ENCODE measurements around the gene CFAP58. TPM values are rescaled to one million over a fixed set of nuclear protein-coding genes. Genes with fewer than 3 reads are reported as not detected.

CFAP58 gene
- total RNA-seq, 1 donor from 2014 or later, result 2.2 TPM

DNA sequence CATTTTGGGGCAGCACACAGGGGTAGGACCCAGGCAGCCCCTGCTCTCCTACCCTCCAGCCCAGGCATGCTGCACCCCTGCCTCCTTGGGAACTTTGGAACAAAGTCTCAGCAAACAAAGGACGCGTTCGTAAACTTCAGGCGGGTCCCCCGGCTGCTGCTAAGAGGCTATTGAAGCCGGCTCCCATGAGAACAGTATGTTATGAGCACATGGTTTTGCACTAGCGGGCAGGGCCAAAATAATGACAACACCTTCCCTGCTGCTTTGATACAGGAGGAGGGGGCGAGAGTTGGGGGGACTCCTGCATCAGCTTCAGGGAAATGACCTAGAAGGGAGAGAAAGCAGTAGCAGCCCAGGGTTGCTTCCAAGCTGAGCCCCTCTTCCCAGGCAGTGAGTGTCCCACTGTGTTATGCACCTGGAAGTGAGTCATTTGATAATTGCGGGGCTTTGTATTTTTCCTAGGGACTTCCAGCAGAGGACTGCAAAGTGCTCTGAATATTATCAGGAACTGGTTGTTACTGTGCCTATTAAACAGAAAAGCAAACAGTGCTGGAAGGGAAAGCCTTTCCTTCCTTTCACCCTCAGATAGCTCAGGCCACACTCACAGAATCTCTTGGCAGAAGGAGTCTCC, 22.3 kb upstream of the CFAP58 start:
- DNase-seq (peak; percentile 64), ATAC-seq (ENCODE audit: poor library complexity) (peak; percentile 62)
- intact Hi-C loops (cut with DNase I), result no loop called here

DNA sequence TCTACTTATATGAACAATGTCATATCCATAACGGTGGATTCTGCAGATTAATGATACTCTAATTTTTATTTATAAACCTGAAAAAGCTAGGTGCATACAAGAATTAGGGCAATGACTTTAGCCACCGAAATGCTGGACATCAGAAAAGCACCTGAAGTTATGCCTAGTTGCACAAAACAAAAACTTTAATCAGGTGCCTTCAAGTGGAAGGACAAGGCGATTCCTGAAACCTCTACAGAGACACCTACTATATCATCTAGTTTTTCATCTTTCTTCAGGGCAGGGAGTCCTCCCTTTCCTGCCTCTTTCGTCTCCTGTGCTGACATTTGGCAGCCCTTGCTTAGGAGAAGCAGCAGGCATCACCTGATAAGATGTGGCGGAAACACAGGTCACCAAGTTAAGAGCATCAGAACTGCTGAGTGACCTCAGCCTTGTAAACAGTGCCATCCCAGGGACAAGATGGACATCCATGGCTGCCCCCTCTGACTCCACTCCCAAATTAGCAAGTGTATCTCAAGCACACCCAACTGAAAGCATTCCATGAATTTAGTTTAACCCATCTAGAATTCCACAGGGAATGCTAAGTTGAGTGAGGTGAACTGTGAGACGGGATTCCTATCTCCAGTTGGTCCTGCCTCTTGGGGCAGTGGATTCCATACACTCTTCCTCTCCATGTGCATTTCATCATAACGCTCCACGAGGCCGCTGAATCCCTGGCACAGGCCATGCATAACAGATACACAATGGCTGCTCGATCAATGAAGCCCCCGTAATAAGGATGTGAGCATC, 21.2 kb upstream of the CFAP58 start:
- intact Hi-C loops (cut with DNase I), result no loop called here
- no peak for DNase-seq
- peak; percentile 35 for ATAC-seq (ENCODE audit: poor library complexity)

DNA sequence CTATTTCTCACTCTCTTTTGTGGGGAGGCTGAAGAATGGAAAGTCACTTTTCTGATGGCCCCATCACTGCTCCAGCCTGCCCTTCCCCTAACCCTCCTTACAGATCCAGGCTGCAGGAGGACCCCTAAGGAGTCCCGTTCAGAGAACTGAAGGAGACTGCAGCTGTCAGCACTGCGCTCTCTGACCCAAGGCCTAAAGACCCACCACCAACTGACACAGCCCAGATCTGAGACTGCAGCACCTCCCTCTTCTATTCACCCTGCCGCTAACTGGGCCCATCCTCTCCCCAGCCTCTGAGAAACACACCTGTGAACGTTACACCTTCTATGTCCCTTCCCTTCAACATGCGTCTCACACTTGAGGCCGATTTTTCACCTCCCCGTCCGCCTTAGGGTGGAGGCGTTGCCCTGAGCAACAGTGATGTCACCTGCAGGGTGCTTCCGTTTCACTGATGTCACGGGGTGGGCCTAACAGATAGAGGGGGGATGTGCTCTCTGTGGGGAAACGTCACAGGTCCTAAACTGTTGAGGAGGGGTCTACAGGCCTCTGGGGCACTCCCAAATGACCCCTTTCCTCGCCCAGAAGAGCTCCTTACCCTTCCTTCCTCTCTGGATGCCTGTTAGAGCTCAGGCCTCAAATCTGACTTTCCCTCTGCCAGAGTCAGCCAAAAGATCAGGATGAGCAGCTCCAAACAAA, 20.5 kb upstream of the CFAP58 start:
- no peak for ATAC-seq (ENCODE audit: poor library complexity)
- no peak for DNase-seq
- intact Hi-C loops (cut with DNase I), result no loop called here

DNA sequence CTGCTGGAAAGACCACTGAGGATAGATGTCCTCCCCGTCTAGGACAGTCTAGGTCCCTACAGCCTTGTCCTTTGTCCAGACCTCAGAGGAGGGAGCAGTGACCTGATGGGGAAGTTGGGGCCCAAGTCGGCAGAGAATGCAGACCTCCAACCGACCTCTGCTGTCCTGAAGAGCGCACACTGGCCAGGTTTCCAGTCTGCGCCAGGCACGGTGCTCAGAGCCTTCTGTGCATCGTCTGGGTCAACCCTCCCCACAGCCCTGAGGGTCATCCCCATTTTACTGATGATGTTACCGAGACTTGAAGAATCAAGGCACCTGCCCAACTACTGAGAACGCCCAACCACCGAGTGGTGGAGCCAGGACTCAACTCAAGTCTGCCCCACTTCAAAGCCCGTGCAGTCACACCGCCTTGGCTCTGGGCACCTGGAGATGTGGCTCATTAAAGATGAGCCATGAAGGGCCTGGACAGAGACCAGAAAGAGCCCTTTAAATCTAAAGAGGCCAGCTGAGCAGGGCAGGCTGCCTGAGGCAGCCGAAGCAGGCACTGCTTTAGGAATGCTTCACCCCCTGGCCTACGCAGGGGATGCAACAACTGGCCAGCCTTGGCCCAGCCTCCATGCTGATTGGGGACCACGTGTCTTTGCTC, 19.8 kb upstream of the CFAP58 start:
- intact Hi-C loops (cut with DNase I), result no loop called here
- DNase-seq, result no peak

DNA sequence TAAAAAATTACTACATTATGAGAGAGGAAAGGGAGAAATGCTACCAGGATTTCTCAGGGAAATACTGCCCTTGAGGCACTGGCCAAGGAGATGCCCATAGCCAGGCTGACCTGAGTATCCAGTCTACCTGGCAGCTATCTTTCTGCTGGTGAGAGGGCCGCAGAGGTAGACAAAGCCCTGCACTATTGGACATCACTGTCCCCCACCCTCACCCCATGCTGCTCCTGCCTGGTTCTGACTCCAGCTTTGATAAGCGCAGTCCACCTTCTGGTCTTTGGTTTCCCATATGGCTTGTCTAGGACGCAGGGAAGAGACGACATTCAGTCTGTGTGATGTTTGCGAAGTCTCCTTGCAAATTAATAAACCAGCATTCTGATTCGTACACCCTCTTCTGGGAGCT, 19.1 kb upstream of the CFAP58 start:
- intact Hi-C loops (cut with DNase I), result no loop called here
- no peak for DNase-seq
- no peak for ATAC-seq (ENCODE audit: poor library complexity)

More for the DNA sequence above, 19.8 kb upstream of the CFAP58 start:
- no peak for ATAC-seq (ENCODE audit: poor library complexity)

DNA sequence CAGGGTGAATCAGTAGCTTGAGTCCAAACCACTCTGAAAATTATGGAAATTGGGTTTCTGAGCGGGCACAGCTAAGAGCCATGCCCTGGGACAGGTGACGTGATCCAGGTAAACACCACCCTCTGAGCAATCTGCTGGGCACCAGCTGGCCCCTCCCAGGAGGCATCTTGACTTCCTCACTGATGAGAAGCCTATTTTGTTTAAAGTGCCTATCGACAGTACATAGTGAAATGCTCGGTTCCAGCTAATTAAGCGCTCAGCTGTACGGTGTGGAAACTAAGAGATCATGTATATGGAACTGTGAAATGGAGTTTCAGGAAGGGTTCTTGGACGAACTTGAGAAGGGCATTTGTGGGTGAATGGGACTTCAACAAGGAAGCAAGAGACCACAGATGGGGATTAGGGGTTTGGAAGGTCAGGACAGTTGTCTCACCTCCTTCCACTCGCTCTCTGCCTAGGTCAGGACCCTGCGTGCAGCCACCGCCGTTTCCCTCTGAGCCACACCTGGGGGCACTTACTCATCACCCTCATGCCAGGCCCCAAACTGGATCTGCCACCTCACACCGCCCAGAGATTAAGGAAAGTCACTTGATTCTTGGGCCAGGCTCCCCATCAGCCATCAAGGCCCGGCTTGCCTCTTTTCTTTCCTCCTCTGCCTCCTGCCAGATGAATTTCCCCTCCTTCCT, 18.5 kb upstream of the CFAP58 start:
- intact Hi-C loops (cut with DNase I), result loop anchor here (5.0 kb wide), 1 partner anchor 33 kb away; no protein-coding TSS in a partner anchor
- ATAC-seq (ENCODE audit: poor library complexity) (no peak), DNase-seq (no peak)

DNA sequence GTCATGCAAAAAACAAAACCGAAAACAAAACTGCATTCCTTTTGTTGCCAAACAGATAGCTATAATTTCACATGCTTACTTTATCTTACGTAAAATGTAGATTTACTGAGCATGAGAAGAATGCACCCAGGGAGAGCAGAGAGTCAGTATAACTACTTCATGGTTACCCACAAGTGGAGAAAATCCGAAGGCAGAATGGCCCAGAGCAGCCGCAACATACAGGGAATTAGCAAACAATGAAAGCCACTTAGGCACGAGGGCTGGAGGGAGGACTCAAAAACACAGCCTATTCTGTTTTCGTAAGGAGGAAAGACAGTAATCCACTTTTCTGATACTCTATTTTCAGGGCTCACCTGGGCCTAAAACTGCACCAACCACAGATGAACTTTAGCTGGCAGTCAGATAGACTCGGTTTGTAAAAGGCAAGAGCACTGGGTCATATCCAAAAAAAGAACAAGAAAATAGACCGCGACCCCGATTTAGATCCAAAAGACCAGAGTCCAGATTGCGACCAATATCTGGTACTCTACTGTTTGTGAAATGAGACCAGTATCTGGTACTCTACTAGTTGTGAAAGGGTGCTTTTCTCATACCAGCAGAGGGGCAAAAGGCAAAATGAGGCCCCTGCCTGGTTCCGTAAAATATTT, 16.7 kb upstream of the CFAP58 start:
- ATAC-seq (ENCODE audit: poor library complexity) (no peak), DNase-seq (no peak)
- intact Hi-C loops (cut with DNase I), result loop anchor here (5.0 kb wide), 1 partner anchor 35 kb away; no protein-coding TSS in a partner anchor

DNA sequence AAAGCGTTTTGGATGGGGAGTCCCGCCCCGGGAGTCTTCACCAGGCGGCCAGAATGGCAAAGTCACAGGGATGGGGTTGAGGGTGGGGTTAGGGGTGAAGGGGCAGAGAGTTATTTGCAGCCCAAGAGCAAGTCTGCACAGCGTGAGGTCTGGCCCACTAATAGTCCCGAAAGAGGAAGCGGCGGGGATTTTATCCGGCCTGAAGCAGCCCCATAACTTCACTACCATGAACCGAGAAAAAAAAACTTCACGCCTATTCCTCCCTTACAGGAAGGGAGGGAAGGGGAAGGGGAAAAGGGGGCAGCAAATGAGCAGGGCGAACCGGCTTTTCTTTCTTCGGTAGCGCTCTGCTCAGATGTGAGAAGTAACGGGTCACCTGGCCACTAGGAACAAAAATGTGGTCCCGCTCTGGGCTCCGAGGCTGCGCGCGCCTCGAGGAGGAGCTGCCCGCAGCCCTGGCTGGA, 16.1 kb upstream of the CFAP58 start:
- ATAC-seq (ENCODE audit: poor library complexity), result peak; percentile 34
- intact Hi-C loops (cut with DNase I), result loop anchor here (5.0 kb wide), 1 partner anchor 35 kb away; no protein-coding TSS in a partner anchor
- peak; percentile 65 for DNase-seq

DNA sequence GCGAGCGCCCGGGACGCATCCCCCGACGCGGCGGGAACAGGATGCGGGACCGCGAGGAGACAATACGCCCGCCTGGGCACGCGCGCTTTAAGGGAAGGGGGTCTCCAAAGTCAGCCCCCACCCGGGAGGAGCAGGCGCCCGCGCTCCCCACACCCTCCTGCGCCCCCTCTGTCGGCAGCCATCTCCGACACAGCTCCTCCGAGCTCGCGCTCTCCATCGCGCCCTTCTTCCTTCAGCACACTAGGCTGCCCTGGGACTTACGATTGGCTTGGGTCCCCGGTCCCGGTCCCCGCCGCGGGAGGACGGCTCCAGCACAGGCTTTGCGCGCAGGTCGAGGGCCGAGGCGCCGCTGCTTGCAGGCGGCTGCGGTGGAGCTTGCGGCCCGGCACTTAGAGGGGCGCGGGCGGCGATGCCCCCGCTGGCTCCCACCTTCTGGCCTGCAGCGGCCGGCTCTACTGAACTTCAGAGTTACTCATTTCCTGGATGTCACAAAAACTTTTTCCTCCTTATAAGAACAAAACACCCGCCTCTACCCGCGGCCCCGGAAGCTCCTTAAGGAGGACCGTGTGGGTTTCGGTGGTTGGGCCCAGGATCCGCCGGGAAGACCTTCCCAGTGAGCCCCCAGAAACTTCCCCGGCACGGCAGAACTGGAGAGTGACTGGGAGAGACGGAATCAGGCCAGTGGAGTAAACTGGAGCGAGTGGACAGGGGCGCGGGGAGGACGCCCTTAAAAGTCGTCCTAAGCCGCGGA, 15.5 kb upstream of the CFAP58 start, which contains the start of gene ITPRIP:
ITPRIP (minus strand) TSS at position 481 of the 751 bp plus-strand sequence. CDS start 22,414 bp downstream, outside the sequence.
- DNase-seq (peak; percentile 88), ATAC-seq (ENCODE audit: poor library complexity) (peak; percentile 78)
- intact Hi-C loops (cut with DNase I), result loop anchor here (5.0 kb wide), 1 partner anchor 36 kb away; no protein-coding TSS in a partner anchor

DNA sequence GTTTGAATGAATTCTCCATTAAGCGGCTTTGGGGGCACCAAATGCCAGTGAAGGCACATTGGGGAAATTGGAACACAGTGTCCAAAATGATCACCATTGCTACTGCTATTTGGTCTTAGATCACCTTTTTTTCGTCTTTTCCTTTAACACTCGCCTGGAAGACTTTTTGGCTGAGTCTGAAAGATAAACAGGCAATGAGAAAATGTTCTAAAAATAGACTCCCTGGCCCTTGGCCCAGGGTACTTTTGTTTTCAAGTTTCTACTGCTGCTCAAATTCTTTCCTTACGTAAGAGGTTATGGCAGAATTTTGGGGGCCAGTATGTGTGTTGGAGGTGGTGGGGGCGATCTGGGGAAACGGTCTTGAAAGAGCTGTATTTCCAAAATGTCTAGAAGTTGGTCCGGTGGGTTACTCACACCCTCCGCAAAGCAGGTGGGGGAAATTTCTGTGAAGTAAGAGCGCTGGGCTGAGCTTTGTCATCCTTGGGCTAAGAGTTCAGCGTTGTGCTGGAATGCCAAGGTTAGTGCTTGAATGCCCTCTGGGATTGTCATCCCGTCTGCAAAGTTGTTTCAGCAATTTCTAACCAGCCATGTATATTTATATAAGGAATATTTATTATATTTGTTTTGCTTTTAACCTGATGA, 14.0 kb upstream of the CFAP58 start:
- DNase-seq, result no peak
- intact Hi-C loops (cut with DNase I), result loop anchor here (5.0 kb wide), 1 partner anchor 37 kb away; no protein-coding TSS in a partner anchor
- peak; percentile 47 for ATAC-seq (ENCODE audit: poor library complexity)

DNA sequence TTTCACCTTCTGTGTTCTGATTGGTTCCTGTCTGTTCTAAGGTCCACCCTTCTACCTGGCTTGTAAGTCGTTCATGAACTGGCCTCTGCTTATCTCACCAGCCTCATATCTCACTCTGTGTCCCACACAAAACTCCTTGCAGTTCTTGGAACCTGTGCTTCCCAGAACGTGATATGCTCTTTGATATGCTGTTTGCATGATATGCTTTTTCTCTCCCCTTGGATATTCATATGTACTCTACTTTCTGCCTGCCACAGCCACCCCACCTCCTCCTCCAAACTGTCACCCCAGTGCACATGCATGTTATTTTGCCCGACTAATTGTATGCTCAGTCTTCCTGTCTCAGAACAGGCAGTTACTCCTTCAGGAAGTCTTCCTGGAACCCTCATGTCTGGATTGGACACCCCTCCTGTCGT, 13.5 kb upstream of the CFAP58 start:
- intact Hi-C loops (cut with DNase I), result no loop called here
- no peak for ATAC-seq (ENCODE audit: poor library complexity)
- DNase-seq, result no peak

DNA sequence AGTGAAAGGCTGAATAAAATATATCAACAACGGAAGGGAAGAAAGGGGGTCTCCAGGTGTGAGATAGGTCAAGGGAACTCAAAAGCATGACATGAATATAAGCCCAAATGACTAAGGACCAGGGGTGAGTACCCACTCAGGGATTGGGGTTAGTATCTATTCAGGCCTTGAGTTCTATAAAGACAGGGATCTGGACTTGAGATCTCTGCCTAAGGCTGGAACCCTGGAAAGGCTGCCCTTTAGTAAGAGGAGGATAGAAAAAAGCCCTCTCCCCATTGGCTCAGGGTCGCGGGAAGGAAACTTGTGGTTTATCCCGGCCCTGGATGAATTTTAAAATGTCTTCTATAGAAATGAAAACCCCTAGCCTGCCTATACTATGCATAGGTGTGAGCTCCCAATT, 13.0 kb upstream of the CFAP58 start:
- intact Hi-C loops (cut with DNase I), result no loop called here
- ATAC-seq (ENCODE audit: poor library complexity) (no peak), DNase-seq (no peak)

DNA sequence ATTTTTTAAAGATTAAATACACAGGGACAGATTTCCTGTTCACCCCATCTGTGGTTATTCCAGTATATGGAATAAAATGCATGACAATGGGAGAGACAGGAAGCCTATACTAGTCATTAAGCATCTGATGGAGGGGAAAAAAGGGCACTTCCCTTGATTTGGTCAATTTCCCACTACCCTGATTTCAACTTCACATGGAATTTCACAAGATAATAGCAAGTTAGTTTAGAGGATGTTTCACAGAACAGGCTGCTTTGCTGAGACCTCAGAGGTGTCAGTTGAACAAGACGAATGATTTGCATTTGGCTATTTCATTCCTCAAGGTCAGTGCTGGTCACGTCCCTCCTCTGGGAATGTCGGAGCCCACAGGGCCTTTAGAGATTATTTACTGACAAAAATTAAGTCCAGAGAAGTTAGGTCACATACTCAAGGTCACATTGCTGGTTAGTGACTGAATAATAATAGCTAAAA, 10.7 kb upstream of the CFAP58 start:
- no peak for ATAC-seq (ENCODE audit: poor library complexity)
- DNase-seq, result no peak
- intact Hi-C loops (cut with DNase I), result no loop called here

DNA sequence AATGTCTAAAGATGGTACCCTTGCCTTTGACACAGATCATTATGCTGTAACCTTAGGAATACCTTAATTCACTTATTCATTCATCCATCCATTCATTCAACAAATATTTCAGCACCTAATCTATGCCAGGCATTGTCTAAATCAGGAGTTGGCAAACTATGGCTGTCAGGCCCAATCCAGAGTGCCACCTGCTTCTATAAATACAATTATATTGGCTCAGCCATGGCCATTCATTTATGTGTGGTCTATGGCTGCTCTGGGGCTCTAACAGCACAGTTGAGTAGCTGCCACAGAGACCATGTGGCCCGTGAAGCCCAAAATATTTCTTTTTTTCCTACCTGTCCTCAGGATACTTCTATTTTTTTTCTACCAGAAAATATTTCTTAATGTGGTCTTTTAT, 9.4 kb upstream of the CFAP58 start:
- peak; percentile 77 for ATAC-seq (ENCODE audit: poor library complexity)
- DNase-seq, result no peak
- intact Hi-C loops (cut with DNase I), result no loop called here

DNA sequence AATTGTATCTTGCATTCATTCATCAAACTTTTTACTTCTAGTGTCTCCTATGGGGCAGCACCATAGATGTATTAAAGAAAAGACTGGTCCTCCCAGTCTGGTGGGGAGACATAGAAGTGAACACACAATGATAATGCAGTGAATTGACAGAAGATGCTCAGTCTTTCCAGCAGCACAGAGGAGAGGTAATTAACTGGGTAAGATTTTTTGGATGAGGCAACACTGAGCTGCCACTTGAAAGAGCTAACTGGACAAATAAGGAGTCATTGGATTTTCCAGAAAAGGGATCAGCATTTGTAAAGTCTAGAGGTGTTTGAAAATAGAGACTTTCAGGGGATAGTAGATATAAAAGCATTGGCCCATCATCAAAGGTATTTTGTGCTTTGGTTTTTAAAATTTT, 8.1 kb upstream of the CFAP58 start:
- intact Hi-C loops (cut with DNase I), result no loop called here
- ATAC-seq (ENCODE audit: poor library complexity) (no peak), DNase-seq (no peak)

DNA sequence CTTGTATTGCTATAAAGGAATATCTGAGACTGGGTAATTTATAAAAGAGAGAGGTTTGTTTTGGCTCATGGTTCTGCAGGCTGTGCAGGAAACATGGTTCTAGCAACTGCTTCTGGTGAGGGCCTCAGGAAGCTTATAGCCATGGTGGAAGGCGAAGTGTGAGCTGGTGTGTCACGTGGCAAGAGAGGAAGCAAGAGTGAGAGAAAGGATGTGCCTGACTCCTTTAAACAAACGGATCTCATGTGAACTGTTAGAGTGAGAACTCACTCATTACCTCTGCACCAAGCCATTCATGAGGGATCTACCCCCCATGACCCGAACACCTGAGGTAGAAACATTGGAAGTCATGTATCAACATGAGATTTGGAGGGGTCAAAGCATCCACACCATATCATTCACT, 7.7 kb upstream of the CFAP58 start:
- no peak for ATAC-seq (ENCODE audit: poor library complexity)
- intact Hi-C loops (cut with DNase I), result no loop called here
- DNase-seq, result no peak

Measured in Right ventricle myocardium superior (tissue), 1 donor.